ENCODE results near the gene SYCP3. TPM values are rescaled to one million over a fixed set of nuclear protein-coding genes. Genes with fewer than 3 reads are reported as not detected.

Gene SYCP3
- total and polyA plus RNA-seq, 4 donors = 0.05 to 1.2 (median 0.67) TPM

- Histone ChIP-seq H3K27ac (ENCODE audit: low read depth in 1 of 2, low read length in 1 of 2) (no peak overlapping the region), H3K4me3 (no peak overlapping the region), H3K4me1 (ENCODE audit: control insufficient read depth in 5 of 5, insufficient read depth in 5 of 5, low read length in 5 of 5) (no peaks in the 10 kb centered on the region), H3K36me3 (ENCODE audit: control insufficient read depth in 4 of 4, insufficient read depth in 4 of 4, low read length in 4 of 4) (peaks cover 0 to 12% (median 3%) of the 10 kb centered on the region in 4 donors), H3K27me3 (ENCODE audit: control insufficient read depth in 3 of 3, insufficient read depth in 3 of 3, low read length in 2 of 3) (no peaks in the 10 kb centered on the region), H3K9me3 (ENCODE audit: control insufficient read depth in 4 of 4, insufficient read depth in 3 of 4, low read length in 3 of 4) (no peaks in the 10 kb centered on the region), H3K9ac (ENCODE audit: insufficient read depth in 1 of 2, low read length in 2 of 2) (no peak overlapping the region)
- whole genome bisulfite sequencing, 2 donors = 80 to 86% methylated on average over 2 of the region's 2 CpGs
- TF ChIP-seq CTCF (IDR thresholded peaks at IDR 0.05; ENCODE audit: control extremely low read depth, extremely low read depth) = no peak
- DNase-seq (no peak), ATAC-seq (ENCODE audit: insufficient read depth, low FRiP score) (no peak)
These were observed 44.6 kb upstream of the SYCP3 start for GRCh38 chr12:101783838-101784237.

DNA sequence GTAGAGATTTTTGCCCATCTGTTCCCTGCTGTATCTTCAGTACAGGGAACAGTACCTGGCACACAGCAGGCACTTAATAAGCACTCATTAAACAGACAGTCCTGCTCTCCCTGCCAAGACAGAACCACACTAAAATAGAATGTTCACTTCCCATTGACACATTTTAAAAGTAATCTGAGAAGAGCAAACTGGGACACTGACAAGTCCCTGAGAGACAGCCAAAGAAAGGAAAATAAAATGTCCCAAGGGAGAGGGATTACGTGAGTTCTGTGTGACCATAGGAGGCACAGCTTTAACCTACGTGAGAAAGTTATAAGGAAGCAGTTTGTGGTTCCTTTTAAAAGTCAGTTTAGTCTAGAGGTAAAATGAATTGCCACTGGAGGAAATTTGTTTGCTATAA lies 43.9 kb upstream of the SYCP3 start:
- 62 to 73% methylated on average over 2 of the region's 2 CpGs for WGBS, 2 donors
- Histone ChIP-seq H3K9ac (ENCODE audit: insufficient read depth in 1 of 2, low read length in 2 of 2) (no peak overlapping the region), H3K27ac (ENCODE audit: low read depth in 1 of 2, low read length in 1 of 2) (no peak overlapping the region), H3K36me3 (ENCODE audit: control insufficient read depth in 4 of 4, insufficient read depth in 4 of 4, low read length in 4 of 4) (peaks cover 0 to 12% (median 1%) of the 10 kb centered on the region in 4 donors), H3K27me3 (ENCODE audit: control insufficient read depth in 3 of 3, insufficient read depth in 3 of 3, low read length in 2 of 3) (no peaks in the 10 kb centered on the region), H3K4me3 (no peak overlapping the region), H3K9me3 (ENCODE audit: control insufficient read depth in 4 of 4, insufficient read depth in 3 of 4, low read length in 3 of 4) (no peaks in the 10 kb centered on the region), H3K4me1 (ENCODE audit: control insufficient read depth in 5 of 5, insufficient read depth in 5 of 5, low read length in 5 of 5) (no peaks in the 10 kb centered on the region)
- DNase-seq (no peak), ATAC-seq (ENCODE audit: insufficient read depth, low FRiP score) (no peak)
- TF ChIP-seq CTCF (IDR thresholded peaks at IDR 0.05; ENCODE audit: control extremely low read depth, extremely low read depth) = no peak

DNA sequence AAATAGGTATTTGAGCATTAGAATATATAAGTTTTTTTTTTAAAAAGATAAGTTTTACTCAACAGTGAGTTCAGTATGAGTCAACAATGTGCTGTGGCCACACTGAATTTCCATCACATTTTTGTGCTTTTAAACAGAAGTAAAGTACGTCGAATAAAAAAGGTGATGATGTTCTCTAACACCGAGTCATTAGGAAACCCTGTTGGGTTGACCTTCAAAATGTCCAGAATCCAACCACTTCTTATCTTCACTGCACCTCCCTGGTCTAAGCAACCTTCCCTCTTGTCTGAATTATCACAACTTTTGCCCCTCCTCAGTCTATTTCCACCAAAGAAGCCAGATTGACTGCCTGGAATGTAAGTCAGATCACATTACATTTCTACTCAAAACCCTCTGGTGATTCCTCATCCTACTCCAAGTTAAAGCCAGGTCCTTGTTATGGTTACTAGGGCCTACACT lies 43.0 kb upstream of the SYCP3 start:
- H3K4me1 ChIP-seq (ENCODE audit: control insufficient read depth in 5 of 5, insufficient read depth in 5 of 5, low read length in 5 of 5) = no peaks in the 10 kb centered on the region
- no peak overlapping the region for H3K9ac ChIP-seq (ENCODE audit: insufficient read depth in 1 of 2, low read length in 2 of 2)
- no peaks in the 10 kb centered on the region for H3K9me3 ChIP-seq (ENCODE audit: control insufficient read depth in 4 of 4, insufficient read depth in 3 of 4, low read length in 3 of 4)
- no peak for DNase-seq
- no peak overlapping the region for H3K27ac ChIP-seq (ENCODE audit: low read depth in 1 of 2, low read length in 1 of 2)
- peaks cover 0 to 12% (median 1%) of the 10 kb centered on the region in 4 donors for H3K36me3 ChIP-seq (ENCODE audit: control insufficient read depth in 4 of 4, insufficient read depth in 4 of 4, low read length in 4 of 4)
- no peaks in the 10 kb centered on the region for H3K27me3 ChIP-seq (ENCODE audit: control insufficient read depth in 3 of 3, insufficient read depth in 3 of 3, low read length in 2 of 3)
- 89 to 90% methylated on average over 3 of the region's 3 CpGs for WGBS, 2 donors
- TF ChIP-seq CTCF (IDR thresholded peaks at IDR 0.05; ENCODE audit: control extremely low read depth, extremely low read depth) = no peak
- no peak for ATAC-seq (ENCODE audit: insufficient read depth, low FRiP score)
- H3K4me3 ChIP-seq = no peak overlapping the region

DNA sequence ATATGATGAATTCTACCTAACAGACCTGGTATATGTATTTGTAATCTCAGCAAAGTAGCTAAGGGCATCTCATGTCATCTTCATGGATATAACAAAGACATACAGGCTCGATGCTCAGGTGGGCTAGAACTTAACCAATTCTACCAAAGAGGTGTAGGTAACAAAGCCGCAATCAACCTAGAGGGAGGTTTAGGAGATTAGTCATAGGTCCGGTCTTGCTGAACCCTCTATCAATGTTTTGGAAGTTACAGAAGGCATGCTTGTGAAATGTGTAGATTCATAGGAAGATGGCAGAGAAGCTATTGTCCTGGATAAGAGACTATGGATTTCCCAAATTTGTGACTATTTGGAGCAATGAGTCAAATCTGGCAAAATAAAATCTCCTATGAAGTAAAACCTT lies 42.6 kb upstream of the SYCP3 start:
- H3K9ac ChIP-seq (ENCODE audit: insufficient read depth in 1 of 2, low read length in 2 of 2) = no peak overlapping the region
- no peak for DNase-seq
- no peaks in the 10 kb centered on the region for H3K9me3 ChIP-seq (ENCODE audit: control insufficient read depth in 4 of 4, insufficient read depth in 3 of 4, low read length in 3 of 4)
- no peaks in the 10 kb centered on the region for H3K27me3 ChIP-seq (ENCODE audit: control insufficient read depth in 3 of 3, insufficient read depth in 3 of 3, low read length in 2 of 3)
- no peak for ATAC-seq (ENCODE audit: insufficient read depth, low FRiP score)
- H3K4me1 ChIP-seq (ENCODE audit: control insufficient read depth in 5 of 5, insufficient read depth in 5 of 5, low read length in 5 of 5) = no peaks in the 10 kb centered on the region
- no peak overlapping the region for H3K27ac ChIP-seq (ENCODE audit: low read depth in 1 of 2, low read length in 1 of 2)
- 89 to 94% methylated on average over 3 of the region's 3 CpGs for WGBS, 2 donors
- no peak for TF ChIP-seq CTCF (IDR thresholded peaks at IDR 0.05; ENCODE audit: control extremely low read depth, extremely low read depth)
- peaks cover 0 to 14% (median 1%) of the 10 kb centered on the region in 4 donors for H3K36me3 ChIP-seq (ENCODE audit: control insufficient read depth in 4 of 4, insufficient read depth in 4 of 4, low read length in 4 of 4)
- no peak overlapping the region for H3K4me3 ChIP-seq
